Hepatocyte (in vitro differentiated cells): Measurements from ENCODE around the gene VN1R5. TPM values are rescaled to one million over a fixed set of nuclear protein-coding genes. Genes with fewer than 3 reads are reported as not detected.
"Not testable (repeated sequence)": the region's sequence is repeated elsewhere in the genome, so short reads cannot be mapped to it uniquely, and the experiment has no call there.

Source experiments
- DNase-seq: peaks from one replicate; pipeline ENCODE4 v3.0.0-alpha.2; 2016; ENCODE audit warnings: low spot score
- H2AFZ ChIP-seq: fragments of 200-600 bp; sonication (generic); 2 replicates; pipeline ENCODE4 v1.6.0; 2016; ENCODE audit warnings: antibody characterized with exemption, mild to moderate bottlenecking
- H3K27ac ChIP-seq: fragments of 200-600 bp; sonication (generic); 2 replicates; pipeline ENCODE4 v1.5.1; 2016; ENCODE audit warnings: mild to moderate bottlenecking
- H3K27me3 ChIP-seq: fragments of 200-600 bp; sonication (generic); 2 replicates; pipeline ENCODE4 v1.6.1; 2016
- H3K36me3 ChIP-seq: fragments of 200-600 bp; sonication (generic); replicated peaks from 2 replicates; pipeline ENCODE4 v1.5.1; 2016; ENCODE audit warnings: low read depth; ENCODE audit not compliant: insufficient read depth
- H3K4me1 ChIP-seq: fragments of 200-600 bp; sonication (generic); 2 replicates; pipeline ENCODE4 v1.5.1; 2016; ENCODE audit warnings: mild to moderate bottlenecking, moderate library complexity; ENCODE audit not compliant: insufficient read depth
- H3K4me2 ChIP-seq: fragments of 200-600 bp; sonication (generic); 2 replicates; pipeline ENCODE4 v1.6.0; 2016
- H3K4me3 ChIP-seq: fragments of 200-600 bp; sonication (generic); 2 replicates; pipeline ENCODE4 v1.5.1; 2016; ENCODE audit warnings: mild to moderate bottlenecking
- H3K79me2 ChIP-seq: fragments of 200-600 bp; sonication (generic); 2 replicates; pipeline ENCODE4 v1.6.0; 2017; ENCODE audit warnings: mild to moderate bottlenecking
- H3K9me2 ChIP-seq: fragments of 200-600 bp; sonication (generic); replicated peaks from 2 replicates; pipeline ENCODE4 v1.6.0; 2017; ENCODE audit warnings: mild to moderate bottlenecking; ENCODE audit not compliant: insufficient read depth
- H3K9me3 ChIP-seq: fragments of 200-600 bp; sonication (generic); 2 replicates; pipeline ENCODE4 v1.5.1; 2016; ENCODE audit warnings: low read depth, mild to moderate bottlenecking
- H4K20me1 ChIP-seq: fragments of 200-600 bp; sonication (generic); 2 replicates; pipeline ENCODE4 v1.6.0; 2016; ENCODE audit warnings: mild to moderate bottlenecking; ENCODE audit not compliant: insufficient read depth, poor library complexity, severe bottlenecking
- CTCF ChIP-seq: fragments of 200-600 bp; sonication (generic); IDR thresholded peaks from 2 replicates; pipeline ENCODE4 v1.5.1; 2016; ENCODE audit warnings: antibody characterized with exemption, mild to moderate bottlenecking; ENCODE audit not compliant: poor library complexity
- EZH2 ChIP-seq: fragments of 200-600 bp; sonication (generic); IDR thresholded peaks from 2 replicates; pipeline ENCODE4 v1.6.1; 2016; ENCODE audit warnings: antibody characterized with exemption, mild to moderate bottlenecking, borderline replicate concordance
- EZH2phosphoT487 ChIP-seq: fragments of 200-600 bp; sonication (generic); IDR thresholded peaks from one replicate; pipeline ENCODE4 v1.6.1; 2018; ENCODE audit warnings: antibody characterized with exemption, mild to moderate bottlenecking, low read depth, moderate library complexity; ENCODE audit not compliant: unreplicated experiment, severe bottlenecking
- WGBS: methylation state at CpG from one replicate; pipeline ENCODE4 v1.1.6; 2016; ENCODE audit warnings: low lambda C conversion rate; ENCODE audit errors: missing lambda C conversion rate; 5-methylcytosine and 5-hydroxymethylcytosine counted together
- polyA plus RNA-seq: library from polyadenylated mRNA; unstranded; fragments of >200 nt; fragmentation: Nextera tagmentation; extraction: Ambion mirVana; gene quantifications from 2 replicates; pipeline ENCODE4 v1.2.1, GENCODE V29; 2016
- total RNA-seq: library from RNA; depleted of rRNA; stranded (reverse); fragments of >200 nt; gene quantifications from 2 replicates; pipeline ENCODE4 v1.2.3, GENCODE V29; 2014

The VN1R5 gene
- total and polyA plus RNA-seq, 2 experiments from 2014 or later: not detected

- DNase-seq: no peak
- no peaks in the 10 kb centered on the region for H3K79me2 ChIP-seq
These were observed 30.3 kb downstream of the VN1R5 start for GRCh38 chr1:247286134-247286670.

GRCh38 chr1:247287460-247287859 lies 31.6 kb downstream of the VN1R5 start:
- Histone ChIP-seq H3K4me3 (no peak overlapping the region), H3K27ac (no peak overlapping the region), H2AFZ (no peak overlapping the region), H3K4me2 (no peak overlapping the region), H3K9me3 (no peaks in the 10 kb centered on the region), H3K79me2 (no peaks in the 10 kb centered on the region), H3K9me2 (no peaks in the 10 kb centered on the region), H3K4me1 (no peaks in the 10 kb centered on the region), H4K20me1 (no peaks in the 10 kb centered on the region), H3K36me3 (no peaks in the 10 kb centered on the region), H3K27me3 (no peaks in the 10 kb centered on the region)
- TF ChIP-seq CTCF (no peak), EZH2 (no peak), EZH2phosphoT487 (no peak)
- DNase-seq: no peak
- WGBS: 93% methylated on average over 14 of the region's 14 CpGs

More at GRCh38 chr1:247286134-247286670, 30.3 kb downstream of the VN1R5 start:
- Histone ChIP-seq H3K27me3 (no peaks in the 10 kb centered on the region), H3K9me3 (no peaks in the 10 kb centered on the region), H2AFZ (no peak overlapping the region), H4K20me1 (no peaks in the 10 kb centered on the region), H3K36me3 (no peaks in the 10 kb centered on the region), H3K4me3 (no peak overlapping the region), H3K27ac (no peak overlapping the region), H3K4me2 (no peak overlapping the region), H3K9me2 (no peaks in the 10 kb centered on the region), H3K4me1 (no peaks in the 10 kb centered on the region)
- TF ChIP-seq CTCF (no peak), EZH2 (no peak), EZH2phosphoT487 (no peak)
- 96% methylated on average over 23 of the region's 23 CpGs for WGBS

- Histone ChIP-seq H3K4me2 (no peak overlapping the region), H4K20me1 (no peaks in the 10 kb centered on the region), H3K4me1 (no peaks in the 10 kb centered on the region), H3K36me3 (no peaks in the 10 kb centered on the region), H3K79me2 (no peaks in the 10 kb centered on the region), H3K27me3 (no peaks in the 10 kb centered on the region), H3K27ac (no peak overlapping the region), H2AFZ (no peak overlapping the region), H3K4me3 (no peak overlapping the region), H3K9me3 (no peaks in the 10 kb centered on the region), H3K9me2 (no peaks in the 10 kb centered on the region)
- DNase-seq: no peak
- 93% methylated on average over 6 of the region's 6 CpGs for WGBS
- TF ChIP-seq EZH2 (no peak), EZH2phosphoT487 (no peak), CTCF (no peak)
These were observed 32.5 kb downstream of the VN1R5 start for GRCh38 chr1:247288341-247288740.

- H3K9me2 ChIP-seq, H3K79me2 ChIP-seq, H3K4me3 ChIP-seq, H3K27ac ChIP-seq, H3K4me1 ChIP-seq, H3K4me2 ChIP-seq, H3K36me3 ChIP-seq, H2AFZ ChIP-seq, H3K9me3 ChIP-seq, DNase-seq, H4K20me1 ChIP-seq, H3K27me3 ChIP-seq: not testable (repeated sequence)
- 96% methylated on average over 19 of the region's 19 CpGs for WGBS
These were observed 33.5 kb downstream of the VN1R5 start for GRCh38 chr1:247289274-247289892.
